ENCODE measurements around the gene NR2E1.

The NR2E1 gene

GRCh38 chr6:108171291-108171917 is 5.6 kb downstream of the NR2E1 start:
- Histone ChIP-seq H3K27ac (no peak overlapping the region), H3K4me2 (no peak overlapping the region), H3K9me3 (replicated peaks in 1 of 11) (peaks cover 28 to 66% (median 51%) of the 10 kb centered on the region in 11 experiments), H3K4me3 (no peak overlapping the region), H4K20me1 (peaks cover 0 to 56% (median 49%) of the 10 kb centered on the region in 11 experiments; a peak in 17 of 22 replicates), H3K27me3 (peaks cover 100% of the 10 kb centered on the region in 11 experiments), H3K9ac (no peak overlapping the region), H3K4me1 (peaks cover 0 to 15% (median 7%) of the 10 kb centered on the region in 10 experiments; a peak in 6 of 20 replicates), H3K36me3 (no peaks in the 10 kb centered on the region)
- no peak for TF ChIP-seq Cebpa-rat (IDR thresholded peaks at IDR 0.05)

- peaks cover 100% of the 10 kb centered on the region in 11 experiments for H3K27me3 ChIP-seq
- no peaks in the 10 kb centered on the region for H3K36me3 ChIP-seq
- no peak overlapping the region for H3K9ac ChIP-seq
- TF ChIP-seq Cebpa-rat (IDR thresholded peaks at IDR 0.05) = no peak
- H3K9me3 ChIP-seq (replicated peaks in 1 of 11) = peaks cover 26 to 65% (median 48%) of the 10 kb centered on the region in 11 experiments
- H3K27ac ChIP-seq = no peak overlapping the region
- no peak overlapping the region for H3K4me3 ChIP-seq
- peaks cover 0 to 50% (median 43%) of the 10 kb centered on the region in 11 experiments; a peak in 17 of 22 replicates for H4K20me1 ChIP-seq
- no peak overlapping the region for H3K4me2 ChIP-seq
- H3K4me1 ChIP-seq = peaks cover 0 to 15% (median 7%) of the 10 kb centered on the region in 10 experiments; a peak in 6 of 20 replicates
Measured at GRCh38 chr6:108171918-108172516, 6.2 kb downstream of the NR2E1 start.

DNA sequence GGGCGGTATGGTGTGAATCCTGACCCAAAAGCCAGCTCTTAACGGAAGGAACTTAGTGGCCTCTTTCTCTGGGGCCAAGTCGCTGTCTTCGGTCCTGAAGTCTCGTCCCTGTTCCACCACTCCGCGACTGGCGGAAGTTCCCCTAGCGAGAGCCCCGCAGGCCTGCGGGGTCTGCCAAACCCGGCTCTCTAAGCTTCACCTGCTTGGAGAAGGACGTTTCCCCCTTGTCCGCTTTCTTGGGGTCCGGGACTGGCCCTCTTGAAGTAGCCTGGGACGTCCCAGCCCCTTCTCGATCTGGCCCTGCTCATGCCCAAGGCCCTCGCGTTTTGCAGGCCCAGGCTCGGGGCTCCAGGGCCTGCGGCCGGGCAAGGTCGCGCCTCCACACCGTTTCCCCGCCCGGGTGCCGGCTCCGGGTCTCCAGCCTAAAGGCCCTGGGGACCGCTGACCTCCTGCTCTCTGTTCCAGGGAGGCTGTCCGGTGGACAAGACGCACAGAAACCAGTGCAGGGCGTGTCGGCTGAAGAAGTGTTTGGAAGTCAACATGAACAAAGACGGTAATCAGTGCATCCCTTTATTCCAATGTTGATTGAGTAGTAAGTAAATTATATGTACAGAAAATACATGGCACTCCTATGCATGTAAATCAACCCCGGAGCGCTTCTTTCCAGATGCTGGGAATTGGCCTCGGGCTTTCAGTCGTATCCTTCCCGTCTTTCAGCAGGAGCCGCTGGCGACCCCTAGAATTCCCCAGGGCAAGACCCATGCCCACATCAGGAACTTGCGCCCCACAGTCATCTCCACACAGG is 8.8 kb downstream of the NR2E1 start:
- H3K9ac ChIP-seq = no peak overlapping the region
- H3K4me3 ChIP-seq = no peak overlapping the region; a peak in 1 of 20 replicates
- H3K27ac ChIP-seq = no peak overlapping the region
- no peaks in the 10 kb centered on the region for H3K36me3 ChIP-seq
- H3K4me2 ChIP-seq = no peak overlapping the region
- peaks cover 78 to 100% (median 93%) of the 10 kb centered on the region in 11 experiments for H3K27me3 ChIP-seq
- peaks cover 0 to 8% (median 0%) of the 10 kb centered on the region in 10 experiments; a peak in 1 of 20 replicates for H3K4me1 ChIP-seq
- no peak for TF ChIP-seq Cebpa-rat (IDR thresholded peaks at IDR 0.05)
- H3K9me3 ChIP-seq (replicated peaks in 1 of 11) = peaks cover 26 to 42% (median 29%) of the 10 kb centered on the region in 11 experiments
- peaks cover 0 to 24% (median 18%) of the 10 kb centered on the region in 11 experiments; a peak in 10 of 22 replicates for H4K20me1 ChIP-seq

GRCh38 chr6:108175176-108175591 is 9.4 kb downstream of the NR2E1 start:
- H3K4me2 ChIP-seq = no peak overlapping the region
- H3K36me3 ChIP-seq = no peaks in the 10 kb centered on the region
- H3K4me1 ChIP-seq = peaks cover 0 to 8% (median 0%) of the 10 kb centered on the region in 10 experiments; a peak in 1 of 20 replicates
- TF ChIP-seq Cebpa-rat (IDR thresholded peaks at IDR 0.05) = no peak
- no peak overlapping the region; a peak in 1 of 20 replicates for H3K4me3 ChIP-seq
- peaks cover 0 to 21% (median 14%) of the 10 kb centered on the region in 11 experiments; a peak in 10 of 22 replicates for H4K20me1 ChIP-seq
- peaks cover 26 to 39% (median 29%) of the 10 kb centered on the region in 11 experiments for H3K9me3 ChIP-seq (replicated peaks in 1 of 11)
- no peak overlapping the region for H3K9ac ChIP-seq
- peaks cover 75 to 99% (median 91%) of the 10 kb centered on the region in 11 experiments for H3K27me3 ChIP-seq
- H3K27ac ChIP-seq = no peak overlapping the region

DNA sequence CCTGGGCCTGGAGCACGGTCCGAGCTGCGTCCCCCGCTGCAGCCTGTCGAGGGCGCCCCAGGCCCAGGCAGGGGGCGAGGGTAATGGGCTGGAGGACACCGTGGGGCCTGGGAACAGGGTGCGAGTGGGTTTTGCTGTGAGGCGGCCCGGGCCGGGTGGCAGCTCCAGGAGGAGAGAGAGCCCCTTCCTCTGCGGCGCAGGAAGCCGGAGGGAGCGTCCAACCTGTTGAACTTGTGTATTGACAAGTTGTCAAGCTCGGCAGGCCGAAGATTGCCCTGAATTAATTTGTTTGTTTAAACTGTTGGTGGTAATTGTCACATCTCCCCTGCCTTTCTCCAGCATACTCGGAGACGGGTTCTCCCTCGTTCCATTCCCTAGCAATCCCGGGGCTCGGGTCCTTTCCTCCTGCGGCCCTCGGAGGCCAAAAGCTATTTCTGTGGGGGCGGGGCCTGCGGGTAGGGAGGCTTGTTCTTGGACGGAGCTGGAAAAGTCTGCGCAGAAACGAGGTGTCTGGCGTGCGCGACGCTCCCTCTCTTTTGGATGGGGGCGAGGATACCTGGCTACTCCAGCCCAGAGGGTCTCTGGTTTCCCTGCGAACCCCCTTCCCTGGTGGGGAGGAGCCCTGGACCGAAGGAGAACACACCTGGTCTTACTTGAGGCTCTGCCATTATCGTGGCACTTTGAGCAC is 9.9 kb downstream of the NR2E1 start:
- Histone ChIP-seq H3K36me3 (no peaks in the 10 kb centered on the region), H3K4me2 (no peak overlapping the region), H3K9me3 (replicated peaks in 1 of 11) (peaks cover 26 to 39% (median 29%) of the 10 kb centered on the region in 11 experiments), H3K27ac (no peak overlapping the region), H4K20me1 (peaks cover 0 to 16% (median 9%) of the 10 kb centered on the region in 11 experiments; a peak in 10 of 22 replicates), H3K4me3 (no peak overlapping the region), H3K4me1 (peaks cover 0 to 8% (median 0%) of the 10 kb centered on the region in 10 experiments; a peak in 1 of 20 replicates), H3K27me3 (peaks cover 69 to 95% (median 87%) of the 10 kb centered on the region in 11 experiments), H3K9ac (no peak overlapping the region)
- no peak for TF ChIP-seq Cebpa-rat (IDR thresholded peaks at IDR 0.05)

- Histone ChIP-seq H4K20me1 (peaks cover 0 to 9% (median 3%) of the 10 kb centered on the region in 11 experiments; a peak in 9 of 22 replicates), H3K36me3 (no peaks in the 10 kb centered on the region), H3K4me1 (peaks cover 0 to 6% (median 0%) of the 10 kb centered on the region in 10 experiments; a peak in 1 of 20 replicates), H3K27me3 (peaks cover 62 to 87% (median 80%) of the 10 kb centered on the region in 11 experiments), H3K4me2 (no peak overlapping the region), H3K9me3 (replicated peaks in 1 of 11) (peaks cover 23 to 39% (median 29%) of the 10 kb centered on the region in 11 experiments), H3K4me3 (no peak overlapping the region), H3K9ac (no peak overlapping the region), H3K27ac (no peak overlapping the region)
- no peak for TF ChIP-seq Cebpa-rat (IDR thresholded peaks at IDR 0.05)
Measured at GRCh38 chr6:108176281-108177089, 10.7 kb downstream of the NR2E1 start.

DNA sequence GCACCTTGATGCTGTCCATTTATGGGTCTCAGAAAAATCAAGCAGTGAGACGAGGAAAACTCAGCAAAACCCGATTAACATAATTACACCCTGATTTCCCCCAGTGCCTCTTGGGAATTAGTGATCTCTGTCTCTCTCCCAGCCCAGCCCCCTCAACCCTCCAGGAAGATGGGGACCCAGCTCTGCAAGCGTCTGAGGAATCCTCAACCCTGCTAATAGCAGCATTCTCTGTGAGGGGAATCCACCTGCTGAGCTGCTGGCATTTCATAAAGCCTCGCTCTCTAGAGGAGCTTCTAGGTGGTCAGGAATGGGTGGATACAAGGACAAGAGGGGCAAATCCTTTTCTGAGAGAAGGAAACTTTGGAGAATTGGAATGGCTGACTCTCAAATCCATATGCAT is 13.9 kb downstream of the NR2E1 start:
- Histone ChIP-seq H3K27me3 (peaks cover 29 to 55% (median 48%) of the 10 kb centered on the region in 11 experiments), H3K27ac (no peak overlapping the region), H4K20me1 (no peaks in the 10 kb centered on the region; a peak in 1 of 22 replicates), H3K4me1 (no peaks in the 10 kb centered on the region), H3K9ac (no peak overlapping the region), H3K36me3 (no peaks in the 10 kb centered on the region), H3K4me2 (no peak overlapping the region), H3K9me3 (replicated peaks in 1 of 11) (peaks cover 14 to 25% (median 19%) of the 10 kb centered on the region in 11 experiments), H3K4me3 (no peak overlapping the region)
- TF ChIP-seq Cebpa-rat (IDR thresholded peaks at IDR 0.05) = no peak

GRCh38 chr6:108180266-108180665 is 14.4 kb downstream of the NR2E1 start:
- Histone ChIP-seq H4K20me1 (no peaks in the 10 kb centered on the region; a peak in 1 of 22 replicates), H3K9ac (no peak overlapping the region), H3K9me3 (replicated peaks in 1 of 11) (peaks cover 9 to 20% (median 14%) of the 10 kb centered on the region in 11 experiments), H3K27me3 (peaks cover 24 to 49% (median 42%) of the 10 kb centered on the region in 11 experiments), H3K4me3 (no peak overlapping the region), H3K36me3 (no peaks in the 10 kb centered on the region), H3K4me1 (no peaks in the 10 kb centered on the region), H3K4me2 (no peak overlapping the region), H3K27ac (no peak overlapping the region)
- TF ChIP-seq Cebpa-rat (IDR thresholded peaks at IDR 0.05) = no peak

Measured in BLaER1 treated with 17β-estradiol and CSF1 and Interleukin-3, amounts not matched to agents 10 nM and 100 nM (cell line).